K562 (cell line): ENCODE results near the gene NFKBIB. TPM values are rescaled to one million over a fixed set of nuclear protein-coding genes. Genes with fewer than 3 reads are reported as not detected.

Experiments used
- ATAC-seq: fragments of 200-7000 bp; cut with Tn5 transposase; 3 replicates; pipeline ENCODE4 v1.9.1; 2020; ENCODE audit warnings: moderate library complexity
- BruUV-seq: library from RNA; stranded (reverse); fragments of 400-500 nt; replicated peaks from 2 replicates; lab custom pipeline; 2021; lab: Mats Ljungman, UMichigan
- CTCF ChIA-PET: fragments of 300-600 bp; formaldehyde crosslinking; extraction: SDS; loops from one replicate; lab custom pipeline; 2021; ENCODE audit warnings: low intra/inter-chr PET ratio; lab: Yijun Ruan, JAX
- POLR2A ChIA-PET: fragments of 300-600, 350-650 bp; sonication (Branson Sonifier 250); formaldehyde crosslinking; extraction: SDS; loops from one replicate; lab custom pipeline; 2021; ENCODE audit warnings: antibody characterized with exemption, inconsistent platforms; lab: Yijun Ruan, JAX
- DNase-seq, 4 experiments: peaks; one replicate each; pipeline versions ENCODE4 v3.0.0 to v3.0.0-alpha.2; 2011 to 2018; ENCODE audit warnings: low spot score in 3 of 4, mixed read lengths in 3 of 4; ENCODE audit errors: extremely low read depth in 1 of 4
- FAIRE-seq: peaks from 2 replicates; lab custom pipeline; 2011; peaks lifted over from hg19 to GRCh38; lab: Jason Lieb, UNC
- H2AFZ ChIP-seq: 2 replicates; pipeline ENCODE4 v1.6.0; 2011; ENCODE audit warnings: low read depth, low read length, control low read depth, inconsistent platforms
- H3K27ac ChIP-seq: fragments of 200-600 bp; 3 replicates; pipeline ENCODE4 v1.8.0; 2011; ENCODE audit warnings: low read depth, mild to moderate bottlenecking, control low read depth, inconsistent platforms, low read length, moderate library complexity, mixed read lengths; ENCODE audit errors: extremely low read depth
- H3K27me3 ChIP-seq, 2 experiments: fragments of 300-600 bp in 1 of 2; 2 replicates in 1 of 2; 3 replicates in 1 of 2; pipeline versions ENCODE4 v1.6.0 to v1.8.0; 2011; ENCODE audit warnings: inconsistent platforms in 2 of 2, low read length in 2 of 2, mild to moderate bottlenecking in 1 of 2, mixed read lengths in 1 of 2, moderate library complexity in 1 of 2; ENCODE audit not compliant: control insufficient read depth in 2 of 2, insufficient read depth in 2 of 2
- H3K36me3 ChIP-seq: fragments of 300-600 bp; 3 replicates; pipeline ENCODE4 v1.8.0; 2011; ENCODE audit warnings: mild to moderate bottlenecking, low read length, inconsistent platforms; ENCODE audit not compliant: control insufficient read depth, insufficient read depth
- H3K4me1 ChIP-seq, 2 experiments: fragments of 200-600 bp in 1 of 2; replicated peaks in 1 of 2; 2 replicates in 1 of 2; 3 replicates in 1 of 2; pipeline versions ENCODE4 v1.5.1 to v1.8.0; 2011; ENCODE audit warnings: inconsistent platforms in 2 of 2, low read length in 2 of 2, mild to moderate bottlenecking in 1 of 2, mixed read lengths in 1 of 2, moderate library complexity in 1 of 2; ENCODE audit not compliant: control insufficient read depth in 2 of 2, insufficient read depth in 2 of 2
- H3K4me2 ChIP-seq: 2 replicates; pipeline ENCODE4 v1.6.1; 2011; ENCODE audit warnings: low read length, control low read depth, inconsistent platforms, mixed read lengths; ENCODE audit not compliant: insufficient read depth
- H3K4me3 ChIP-seq: fragments of 200-600 bp; sonication (generic), shearing (Covaris generic); 2 replicates; pipeline ENCODE4 v1.5.1; 2016; ENCODE audit warnings: control low read depth, inconsistent platforms
- H3K79me2 ChIP-seq: fragments of 200-600 bp; 3 replicates; pipeline ENCODE4 v1.8.0; 2011; ENCODE audit warnings: low read length, inconsistent platforms; ENCODE audit not compliant: control insufficient read depth, insufficient read depth
- H3K9ac ChIP-seq, 2 experiments: 2 replicates each; pipeline versions ENCODE4 v1.6.0 to v1.6.1; 2011; ENCODE audit warnings: low read depth in 2 of 2, low read length in 2 of 2, control low read depth in 1 of 2, inconsistent platforms in 1 of 2, mild to moderate bottlenecking in 1 of 2, mixed read lengths in 1 of 2; ENCODE audit not compliant: insufficient read depth in 1 of 2
- H3K9me1 ChIP-seq: one replicate; pipeline ENCODE4 v1.6.0; 2011; ENCODE audit warnings: inconsistent platforms, mild to moderate bottlenecking, low read length, moderate library complexity; ENCODE audit not compliant: control insufficient read depth, insufficient read depth
- H3K9me3 ChIP-seq: replicated peaks from 2 replicates; pipeline ENCODE4 v1.5.1; 2011; ENCODE audit warnings: low read depth, low read length, inconsistent platforms; ENCODE audit not compliant: control insufficient read depth, insufficient read depth
- H4K20me1 ChIP-seq: replicated peaks from 2 replicates; pipeline ENCODE4 v1.6.1; 2011; ENCODE audit warnings: low read length, inconsistent platforms, mixed read lengths; ENCODE audit not compliant: control insufficient read depth, insufficient read depth
- CBFA2T3 ChIP-seq: fragments of 450-650 bp; IDR thresholded peaks from 2 replicates; pipeline ENCODE4 v1.6.1; 2017
- MGA ChIP-seq: fragments of 450-650 bp; IDR thresholded peaks from 2 replicates; pipeline ENCODE4 v1.6.1; 2016; ENCODE audit warnings: mild to moderate bottlenecking, moderate library complexity
- ZBTB33 ChIP-seq: sonication (generic); formaldehyde crosslinking; IDR thresholded peaks from 2 replicates; pipeline ENCODE4 v1.8.1; 2023; ENCODE audit warnings: mild to moderate bottlenecking, missing genetic modification reagents
- WGBS: fragments of 100-300 bp; shearing (Covaris generic); methylation state at CpG from one replicate; pipeline ENCODE4 v1.1.6; 2016; ENCODE audit warnings: low coverage, mixed read lengths; ENCODE audit not compliant: insufficient coverage; ENCODE audit errors: missing lambda C conversion rate; 5-methylcytosine and 5-hydroxymethylcytosine counted together
- in situ Hi-C: fragments of 300-500 bp; cut with MboI; formaldehyde crosslinking; loops from 4 replicates; pipeline ENCODE4 v1.15.0; 2018; ENCODE audit warnings: inconsistent platforms, mixed read lengths
- intact Hi-C: fragments of 100-400 bp; cut with micrococcal nuclease; formaldehyde crosslinking; loops from 2 replicates; pipeline ENCODE4 v1.14.2; 2022
- polyA plus RNA-seq, 8 experiments: library from polyadenylated mRNA; depleted of rRNA in 4 of 8; stranded (reverse) in 5 of 8; unstranded in 3 of 8; fragments of >200 nt; fragmentation: Nextera tagmentation in 2 of 8; fragmentation: Illumina TruSeq in 1 of 8; extraction: Ambion mirVana in 2 of 8; extraction: Trizol in 1 of 8; gene quantifications; 2 replicates each; pipeline versions ENCODE4 v1.2.1 to v1.2.3, GENCODE V29; 2011 to 2014; ENCODE audit warnings: inconsistent platforms in 1 of 8, missing spikeins in 1 of 8
- total RNA-seq, 7 experiments: library from RNA; depleted of rRNA in 6 of 7; stranded (reverse); fragments of >200 nt in 6 of 7; fragmentation: Illumina TruSeq in 2 of 7; extraction: Trizol in 2 of 7; gene quantifications; 2 replicates each; pipeline versions ENCODE4 v1.2.1 to v1.2.3, GENCODE V29; 2011 to 2021; ENCODE audit warnings: low replicate concordance in 1 of 7

Gene NFKBIB
- total and polyA plus RNA-seq, 9 of the 15 experiments (the other 6 are each of a cell fraction or from before 2014, with no cell fraction given): 1.5 to 44.9 (median 10.4) TPM

GRCh38 chr19:38946229-38947010, 46.7 kb downstream of the NFKBIB start (continued):
- TF ChIP-seq ZBTB33 (CRISPR knock-in tag) (peak; percentile 37; the same call in 1 of the 2 replicates), CBFA2T3 (no peak)
- TF ChIP-seq, all 486 proteins: peak for 4

- no peaks in the 10 kb centered on the region for H3K27me3 ChIP-seq
- DNase-seq (peak in 1 of 4 experiments; percentile 52), ATAC-seq (no peak; the same call in 2 of the 3 replicates), FAIRE-seq (no peak)
- H3K36me3 ChIP-seq: peaks cover 26% of the 10 kb centered on the region; the same call in 1 of the 3 replicates
- ChIA-PET CTCF (no interaction called here), POLR2A (no interaction called here)
- peaks cover 0 to 16% of the 10 kb centered on the region in 2 experiments; a peak in 2 of 5 replicates for H3K4me1 ChIP-seq
- H3K4me2 ChIP-seq: no peak overlapping the region
- H3K27ac ChIP-seq: no peak overlapping the region
- WGBS: 97% methylated on average over 48 of the region's 72 CpGs
- no peaks in the 10 kb centered on the region for H3K9me1 ChIP-seq
- intact Hi-C loops (loop anchor here (5.0 kb wide), 1 partner anchor 547 kb away; the partner anchor contains the start of gene FAM98C), in situ Hi-C loops (no loop called here)
- H3K9me3 ChIP-seq: no peaks in the 10 kb centered on the region
- no peaks in the 10 kb centered on the region for H3K79me2 ChIP-seq
- H2AFZ ChIP-seq: no peak overlapping the region
- no peaks in the 10 kb centered on the region for H4K20me1 ChIP-seq
- H3K9ac ChIP-seq: no peak overlapping the region
- H3K4me3 ChIP-seq: no peak overlapping the region
- BruUV-seq: no TSS peak
- no peak for TF ChIP-seq MGA
Measured at GRCh38 chr19:38949580-38950367, 50.0 kb downstream of the NFKBIB start.
